OCI-LY1 (cell line): ENCODE results near the gene AMOT.

Experiments used
- H2AFZ ChIP-seq: fragments of 200-600 bp; sonication (generic), shearing (Covaris generic); 2 replicates; pipeline ENCODE4 v1.6.0; 2014; ENCODE audit warnings: antibody characterized with exemption, mild to moderate bottlenecking, low read length
- H3F3A ChIP-seq: fragments of 200-600 bp; sonication (generic), shearing (Covaris generic); 2 replicates; pipeline ENCODE4 v1.6.0; 2014; ENCODE audit warnings: mild to moderate bottlenecking, antibody characterized with exemption, low read length, moderate library complexity; ENCODE audit not compliant: insufficient read depth
- H3K27ac ChIP-seq: fragments of 200-600 bp; sonication (generic); 2 replicates; pipeline ENCODE4 v1.5.1; 2014; ENCODE audit warnings: low read length, mixed run types, mild to moderate bottlenecking, low read depth; ENCODE audit not compliant: poor library complexity, severe bottlenecking
- H3K27me3 ChIP-seq: fragments of 200-600 bp; sonication (generic); 2 replicates; pipeline ENCODE4 v1.6.0; 2014; ENCODE audit warnings: antibody characterized with exemption, mild to moderate bottlenecking, low read length, moderate library complexity; ENCODE audit not compliant: insufficient read depth
- H3K36me3 ChIP-seq: fragments of 200-600 bp; sonication (generic); 2 replicates; pipeline ENCODE4 v1.6.1; 2014; ENCODE audit warnings: mild to moderate bottlenecking, antibody characterized with exemption, low read length, moderate library complexity, mixed read lengths; ENCODE audit not compliant: insufficient read depth
- H3K4me1 ChIP-seq: fragments of 200-600 bp; sonication (generic); 2 replicates; pipeline ENCODE4 v1.5.1; 2014; ENCODE audit warnings: mild to moderate bottlenecking, low read length, moderate library complexity; ENCODE audit not compliant: insufficient read depth, severe bottlenecking
- H3K4me2 ChIP-seq: fragments of 200-600 bp; sonication (generic), shearing (Covaris generic); 2 replicates; pipeline ENCODE4 v1.6.1; 2014; ENCODE audit warnings: low read length
- H3K4me3 ChIP-seq: fragments of 200-600 bp; sonication (generic); 2 replicates; pipeline ENCODE4 v1.5.1; 2014; ENCODE audit warnings: low read length, low read depth, mild to moderate bottlenecking, mixed read lengths; ENCODE audit not compliant: poor library complexity, severe bottlenecking
- H3K79me2 ChIP-seq: fragments of 200-600 bp; shearing (Covaris generic); 2 replicates; pipeline ENCODE4 v1.6.1; 2016; ENCODE audit warnings: mixed run types, low read length, mixed read lengths; ENCODE audit not compliant: insufficient read depth
- H3K9ac ChIP-seq: fragments of 200-600 bp; sonication (generic), shearing (Covaris generic); 2 replicates; pipeline ENCODE4 v1.6.1; 2014; ENCODE audit warnings: mild to moderate bottlenecking, low read length, mixed read lengths
- H3K9me2 ChIP-seq: fragments of 200-600 bp; sonication (generic), shearing (Covaris generic); 2 replicates; pipeline ENCODE4 v1.6.1; 2014; ENCODE audit warnings: low read depth, mild to moderate bottlenecking, low read length, mixed read lengths
- H3K9me3 ChIP-seq: fragments of 200-600 bp; shearing (Covaris generic); 2 replicates; pipeline ENCODE4 v1.6.1; 2014; ENCODE audit warnings: low read length, mixed read lengths
- H4K20me1 ChIP-seq: fragments of 200-600 bp; sonication (generic), shearing (Covaris generic); 2 replicates; pipeline ENCODE4 v1.6.0; 2016; ENCODE audit warnings: mild to moderate bottlenecking, low read length; ENCODE audit not compliant: insufficient read depth
- CTCF ChIP-seq: fragments of 200-600 bp; sonication (generic), shearing (Covaris generic); IDR thresholded peaks from 2 replicates; pipeline ENCODE4 v1.5.1; 2017; ENCODE audit warnings: mild to moderate bottlenecking, antibody characterized with exemption, low read length, moderate library complexity, mixed read lengths
- EZH2 ChIP-seq: fragments of 200-600 bp; sonication (generic), shearing (Covaris generic); IDR thresholded peaks from 2 replicates; pipeline ENCODE4 v1.8.0; 2017; ENCODE audit warnings: borderline replicate concordance, mixed run types, mild to moderate bottlenecking, antibody characterized with exemption, low read length, moderate library complexity, mixed read lengths

AMOT gene

DNA sequence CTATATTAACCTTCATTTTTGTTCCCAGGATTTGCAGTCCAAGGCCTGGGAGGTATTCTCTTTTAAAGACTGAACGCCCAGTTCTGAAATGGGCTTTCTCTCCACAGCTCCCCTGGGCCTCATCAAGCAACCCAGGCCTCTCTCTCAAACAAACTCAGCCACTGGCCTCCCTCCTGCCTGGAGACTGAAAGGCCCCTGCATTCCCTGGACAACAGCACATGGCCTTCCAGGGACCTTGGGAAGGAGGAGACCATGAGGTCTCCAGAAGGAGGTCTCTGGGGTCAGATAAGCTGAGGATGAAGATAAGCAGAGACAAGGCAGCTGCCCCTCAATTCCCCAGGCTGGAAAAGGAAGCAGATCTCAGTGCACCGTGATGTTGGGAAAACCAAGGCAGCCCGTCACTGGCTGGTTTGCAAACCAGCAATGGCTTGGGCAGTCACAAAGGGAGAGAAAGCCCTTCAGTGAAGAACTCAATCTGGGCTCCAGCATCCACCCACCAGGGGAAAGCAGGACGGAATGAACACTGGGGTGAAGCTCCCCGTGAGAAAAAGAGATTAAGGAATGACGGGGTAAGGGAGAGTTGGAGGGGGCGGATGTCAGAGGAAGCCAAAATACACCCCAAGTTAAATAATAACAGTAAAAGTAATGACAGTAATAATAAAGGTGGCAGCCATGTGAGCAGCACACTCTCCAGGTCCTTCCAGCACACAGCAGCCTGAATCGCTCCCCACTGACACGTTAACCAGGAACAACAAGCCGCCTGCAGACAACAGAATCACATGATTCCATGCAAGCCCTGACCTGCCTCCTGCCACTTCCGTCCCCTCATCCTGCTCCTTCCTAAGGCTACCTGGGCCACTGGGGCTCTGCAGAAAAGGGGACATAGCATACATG, 22.3 kb downstream of the AMOT start:
- no peaks in the 10 kb centered on the region for H4K20me1 ChIP-seq
- no peaks in the 10 kb centered on the region for H3K9me3 ChIP-seq
- no peak overlapping the region for H3K9ac ChIP-seq
- H3K4me3 ChIP-seq, result no peak overlapping the region
- no peaks in the 10 kb centered on the region for H3K9me2 ChIP-seq
- no peaks in the 10 kb centered on the region for H3K79me2 ChIP-seq
- no peaks in the 10 kb centered on the region for H3K27me3 ChIP-seq
- H3K4me1 ChIP-seq, result no peaks in the 10 kb centered on the region
- H2AFZ ChIP-seq, result no peak overlapping the region
- H3F3A ChIP-seq, result no peaks in the 10 kb centered on the region
- no peaks in the 10 kb centered on the region for H3K36me3 ChIP-seq
- no peak overlapping the region for H3K4me2 ChIP-seq
- TF ChIP-seq EZH2 (no peak), CTCF (no peak)
- no peak overlapping the region for H3K27ac ChIP-seq

DNA sequence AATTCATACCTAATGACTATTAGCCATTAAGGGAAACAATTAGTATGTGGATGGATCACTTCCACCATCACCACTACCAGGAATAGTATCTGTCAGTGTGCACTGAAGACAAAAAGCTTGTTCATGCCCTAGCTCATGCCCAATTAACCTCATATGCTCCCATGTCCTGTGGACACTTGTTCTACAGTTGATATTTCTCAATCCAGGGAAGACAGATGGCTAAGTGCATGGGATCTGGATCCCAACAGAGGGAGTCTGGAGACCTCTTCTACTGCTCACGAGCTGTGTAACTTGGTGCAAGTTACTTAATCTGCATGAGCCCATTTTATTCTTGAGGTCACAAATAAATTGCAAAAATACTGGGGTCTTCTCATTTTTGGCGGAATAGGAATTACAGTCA, 23.7 kb downstream of the AMOT start:
- no peak overlapping the region for H3K4me2 ChIP-seq
- H3K79me2 ChIP-seq, result no peaks in the 10 kb centered on the region
- no peaks in the 10 kb centered on the region for H3K27me3 ChIP-seq
- no peaks in the 10 kb centered on the region for H4K20me1 ChIP-seq
- TF ChIP-seq CTCF (no peak), EZH2 (no peak)
- H3K36me3 ChIP-seq, result no peaks in the 10 kb centered on the region
- no peak overlapping the region for H2AFZ ChIP-seq
- no peaks in the 10 kb centered on the region for H3F3A ChIP-seq
- H3K4me1 ChIP-seq, result no peaks in the 10 kb centered on the region
- no peak overlapping the region for H3K27ac ChIP-seq
- H3K9me2 ChIP-seq, result no peaks in the 10 kb centered on the region
- H3K4me3 ChIP-seq, result no peak overlapping the region
- H3K9ac ChIP-seq, result no peak overlapping the region
- H3K9me3 ChIP-seq, result no peaks in the 10 kb centered on the region

GRCh38 chrX:112814496-112814895, 26.1 kb downstream of the AMOT start:
- Histone ChIP-seq H3K36me3 (no peaks in the 10 kb centered on the region), H3K9me2 (no peaks in the 10 kb centered on the region), H3K79me2 (no peaks in the 10 kb centered on the region), H3K4me3 (no peak overlapping the region), H3K9me3 (no peaks in the 10 kb centered on the region), H3K27me3 (no peaks in the 10 kb centered on the region), H4K20me1 (no peaks in the 10 kb centered on the region), H3K9ac (no peak overlapping the region), H3F3A (no peaks in the 10 kb centered on the region), H3K4me1 (no peaks in the 10 kb centered on the region), H2AFZ (no peak overlapping the region), H3K27ac (no peak overlapping the region), H3K4me2 (no peak overlapping the region)
- no peak for TF ChIP-seq CTCF
- no peak for TF ChIP-seq EZH2
